NCI-H1048 (cell line): ENCODE measurements around the gene PPP1R3F.

Source experiments
- DNase-seq: peaks from one replicate; lab custom pipeline; 2025; lab: John Stamatoyannopoulos, UW

The PPP1R3F gene

GRCh38 chrX:49269767-49270248 is at the start of gene PPP1R3F:
TSS of gene PPP1R3F (plus strand) at chrX:49269793. CDS start at chrX:49269870, 77 bp downstream.
- DNase-seq, result no peak

GRCh38 chrX:49220100-49220499 is 49.5 kb upstream of the PPP1R3F start:
- DNase-seq, result no peak

GRCh38 chrX:49221868-49222267 is 47.7 kb upstream of the PPP1R3F start:
- DNase-seq, result no peak

GRCh38 chrX:49225858-49226257 is 43.7 kb upstream of the PPP1R3F start:
- no peak for DNase-seq

- DNase-seq, result no peak
These were observed 42.6 kb upstream of the PPP1R3F start for GRCh38 chrX:49226946-49227345.

GRCh38 chrX:49227726-49228125 is 41.9 kb upstream of the PPP1R3F start:
- no peak for DNase-seq

GRCh38 chrX:49228185-49228584 is 41.4 kb upstream of the PPP1R3F start:
- no peak for DNase-seq

- DNase-seq, result no peak
These were observed 38.9 kb upstream of the PPP1R3F start for GRCh38 chrX:49230500-49231232.

GRCh38 chrX:49231333-49232000 is 38.1 kb upstream of the PPP1R3F start:
- DNase-seq, result no peak

GRCh38 chrX:49232525-49232924 is 37.1 kb upstream of the PPP1R3F start:
- DNase-seq, result no peak

- no peak for DNase-seq
These were observed 36.4 kb upstream of the PPP1R3F start, which contains the start of gene CACNA1F for GRCh38 chrX:49233176-49233575. TSS of gene CACNA1F (minus strand) at chrX:49233340. CDS start at chrX:49233309, 31 bp downstream.

- no peak for DNase-seq
These were observed 35.6 kb upstream of the PPP1R3F start for GRCh38 chrX:49233887-49234555.

GRCh38 chrX:49237060-49237459 is 32.5 kb upstream of the PPP1R3F start:
- no peak for DNase-seq

GRCh38 chrX:49238735-49239134 is 30.9 kb upstream of the PPP1R3F start:
- DNase-seq, result no peak

- DNase-seq, result no peak
These were observed 27.0 kb upstream of the PPP1R3F start for GRCh38 chrX:49242545-49243066.

GRCh38 chrX:49243166-49243565 is 26.4 kb upstream of the PPP1R3F start:
- no peak for DNase-seq

- DNase-seq, result no peak
These were observed 25.4 kb upstream of the PPP1R3F start for GRCh38 chrX:49244207-49244606.

- DNase-seq, result no peak
These were observed 23.1 kb upstream of the PPP1R3F start for GRCh38 chrX:49246541-49246940.

- DNase-seq, result no peak
These were observed 22.2 kb upstream of the PPP1R3F start for GRCh38 chrX:49247346-49247745.

- DNase-seq, result no peak
These were observed 21.4 kb upstream of the PPP1R3F start for GRCh38 chrX:49247916-49248811.

- no peak for DNase-seq
These were observed 20.5 kb upstream of the PPP1R3F start for GRCh38 chrX:49249071-49249470.
